ENCODE measurements around the gene CMIP. TPM values are rescaled to one million over a fixed set of nuclear protein-coding genes. Genes with fewer than 3 reads are reported as not detected.

CMIP gene
- polyA plus RNA-seq, 12 donors = 11.8 to 43.9 (median 15.9) TPM; not detected in 1

DNA sequence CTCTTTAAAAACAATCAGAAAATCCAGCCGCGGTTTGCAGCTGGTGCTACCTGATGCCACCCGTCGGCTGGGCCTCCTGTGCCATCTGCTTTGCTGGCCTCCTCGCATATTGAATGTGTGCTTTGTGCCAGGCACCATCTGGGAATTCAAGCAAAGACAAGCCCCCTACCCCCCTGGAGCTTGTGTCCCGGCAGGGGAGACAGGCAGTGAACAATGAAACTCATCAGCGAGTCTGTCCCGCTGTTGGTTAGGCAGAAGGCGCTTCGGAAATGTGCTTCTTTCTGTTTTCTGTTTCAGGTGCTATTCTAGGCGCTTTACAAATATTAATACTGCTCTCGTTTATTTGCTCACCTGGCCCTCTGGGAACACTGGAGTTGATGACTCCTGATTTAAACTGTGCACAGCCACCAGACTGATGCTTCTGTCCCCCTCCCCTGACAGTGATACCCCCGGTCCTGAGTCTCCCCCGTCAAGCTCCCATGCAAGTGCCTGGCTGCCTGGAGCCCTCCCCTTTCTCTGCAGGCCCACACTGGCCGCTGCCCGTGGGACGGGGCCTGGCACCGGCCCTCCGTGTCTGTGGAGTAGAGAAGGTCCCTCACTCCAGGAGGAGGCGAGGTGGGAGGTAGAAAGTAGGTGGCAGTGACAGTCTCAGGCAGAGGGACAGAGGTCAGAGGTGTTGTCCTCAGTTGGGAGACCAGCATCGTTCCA is 208.3 kb downstream of the CMIP start:
- no peak for DNase-seq

DNA sequence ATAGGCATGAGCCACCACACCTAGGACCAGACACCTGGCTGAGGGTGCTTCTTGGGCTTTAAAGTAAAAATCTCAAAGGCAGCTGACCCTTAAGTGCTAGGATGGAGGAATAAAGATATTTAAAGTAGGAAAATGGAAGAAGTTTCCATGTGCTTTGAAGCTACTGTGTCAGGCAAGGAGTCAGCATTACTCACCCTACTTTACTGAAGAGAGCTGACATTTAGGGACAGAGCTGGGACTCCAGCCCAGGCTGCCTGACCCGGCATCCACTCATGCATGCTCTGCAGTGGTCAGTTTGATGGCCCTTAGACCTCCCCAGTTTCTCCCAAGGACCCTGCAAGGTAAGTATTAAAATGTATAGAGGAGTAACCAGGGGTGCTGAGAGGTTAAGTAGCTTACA is 209.7 kb downstream of the CMIP start:
- no peak for DNase-seq

DNA sequence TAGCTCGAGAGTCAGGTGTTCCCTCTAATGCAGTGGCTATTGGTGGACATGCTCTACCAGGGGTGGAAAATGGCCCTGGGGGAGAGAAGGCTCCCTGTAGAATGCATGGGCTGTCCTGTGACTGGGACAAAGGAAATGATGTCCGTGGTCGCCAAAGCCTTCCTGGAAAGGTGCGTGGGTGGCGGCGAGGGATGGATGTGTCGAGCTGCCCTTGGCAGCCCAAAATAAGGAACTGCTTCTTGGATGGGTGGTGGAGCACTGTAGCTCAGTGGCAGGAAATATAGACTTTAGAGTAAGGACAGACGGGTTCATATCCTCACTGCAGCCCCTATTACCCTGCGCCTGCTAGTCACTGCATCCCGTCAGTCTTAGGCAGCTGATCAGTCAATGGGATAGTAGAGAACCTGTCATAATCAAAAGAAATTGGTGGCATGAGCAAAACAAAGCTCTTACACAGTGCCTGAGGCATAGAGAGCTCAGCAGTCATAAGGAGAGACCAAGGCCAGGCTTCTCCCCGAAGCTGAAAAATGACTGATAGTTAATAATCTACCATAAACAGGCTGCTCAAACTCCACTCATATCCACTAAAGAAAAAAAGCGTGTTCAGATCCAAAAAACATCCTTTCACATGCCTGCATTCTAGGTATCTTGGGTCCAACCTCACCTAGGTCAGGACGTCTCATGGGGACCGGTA is 211.0 kb downstream of the CMIP start:
- no peak for DNase-seq

DNA sequence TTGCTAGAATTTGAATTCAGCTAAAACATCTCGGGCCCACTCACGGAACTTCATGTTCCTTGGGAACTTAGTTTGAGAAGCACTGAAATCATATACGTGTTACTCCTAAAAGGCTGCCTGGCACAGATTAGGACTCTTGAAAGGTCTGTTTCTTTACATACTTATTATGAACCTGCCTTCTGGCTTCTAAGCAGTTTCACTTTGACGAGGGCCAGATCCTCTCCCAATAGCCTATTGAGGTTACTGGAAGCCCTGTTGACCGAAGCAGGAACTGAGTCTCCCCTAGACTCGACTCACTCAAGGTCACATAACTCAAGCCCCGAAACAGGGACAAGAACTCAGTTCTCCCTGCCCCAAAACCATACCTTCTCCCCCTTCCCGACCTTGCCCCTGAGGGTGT is 212.6 kb downstream of the CMIP start:
- DNase-seq = no peak

DNA sequence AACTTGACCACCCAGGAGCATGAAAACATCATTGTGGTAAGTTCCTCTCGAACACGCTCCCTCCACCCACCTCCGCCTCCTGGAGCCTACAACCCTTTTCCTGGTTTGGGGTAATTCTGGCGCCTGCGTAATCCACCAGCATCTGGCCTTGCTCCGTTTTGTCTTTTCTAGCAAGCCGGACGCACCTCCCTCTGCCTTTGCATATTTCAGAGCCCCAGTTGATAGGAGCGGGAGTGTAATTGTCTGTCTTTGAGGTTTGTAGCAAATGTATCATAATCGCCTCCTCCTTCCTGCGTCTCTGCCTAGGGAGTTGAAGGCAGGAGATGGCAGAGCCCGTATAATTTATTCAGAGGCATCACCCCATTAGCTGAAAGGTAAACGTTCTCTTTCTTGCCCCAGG is 213.2 kb downstream of the CMIP start:
- no peak for DNase-seq

DNA sequence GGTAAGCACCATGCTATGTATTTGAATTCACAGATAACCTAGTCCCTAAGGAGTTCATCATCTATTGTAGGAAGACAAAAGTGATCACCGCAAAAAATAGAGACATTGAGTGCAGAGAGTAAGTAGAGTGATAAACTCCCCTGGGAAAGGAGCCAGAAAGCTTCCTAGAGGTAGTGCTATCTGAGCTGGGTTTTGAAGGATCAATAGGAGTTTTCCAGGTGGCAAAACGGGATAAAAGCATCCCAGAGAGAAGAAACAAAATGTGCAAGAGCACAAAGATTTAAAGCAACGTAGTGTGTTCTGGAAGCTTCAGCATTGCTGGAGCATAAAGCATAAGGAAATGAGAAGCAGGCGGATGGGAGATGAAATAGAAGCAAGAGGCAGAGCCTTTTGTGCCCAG is 213.8 kb downstream of the CMIP start:
- no peak for DNase-seq

DNA sequence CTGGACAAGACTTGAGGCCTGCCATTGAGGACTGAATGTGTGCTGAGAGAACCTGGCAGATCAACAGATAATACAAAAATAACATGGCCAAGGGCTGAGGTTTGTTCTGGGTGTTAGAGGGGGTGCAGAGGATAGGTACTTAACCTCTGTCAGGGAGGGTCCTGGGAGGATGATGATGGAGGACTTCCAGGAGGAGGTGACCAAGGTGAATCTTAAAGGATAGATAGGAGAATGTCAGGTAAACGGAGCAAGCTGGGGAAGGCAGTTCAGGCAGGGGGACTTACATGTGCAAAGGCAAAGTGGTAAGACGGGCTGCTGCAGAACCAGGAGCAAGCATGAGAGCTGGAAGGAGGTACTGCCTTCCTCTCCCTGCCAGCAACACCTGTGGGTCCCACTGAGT is 214.6 kb downstream of the CMIP start:
- DNase-seq = no peak

DNA sequence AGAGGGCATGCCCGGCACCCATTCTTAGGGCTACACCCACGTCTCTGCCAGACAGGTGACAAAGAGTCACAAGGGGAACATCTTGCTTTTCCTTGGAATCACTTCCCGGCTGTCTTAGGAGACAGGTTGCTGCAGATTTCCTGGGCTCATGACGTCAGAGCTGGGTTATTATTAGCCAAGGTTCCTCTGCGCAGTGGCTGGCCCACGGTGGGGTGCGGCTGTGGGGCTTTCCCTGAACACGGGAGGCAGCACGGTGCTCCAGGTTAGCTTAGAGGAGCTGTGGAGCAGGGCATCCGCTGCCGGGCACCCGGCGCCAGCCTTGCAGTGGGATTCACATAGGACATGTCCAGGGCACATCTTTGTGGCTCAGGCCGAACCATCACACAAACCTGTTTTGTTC is 216.5 kb downstream of the CMIP start:
- no peak for DNase-seq

DNA sequence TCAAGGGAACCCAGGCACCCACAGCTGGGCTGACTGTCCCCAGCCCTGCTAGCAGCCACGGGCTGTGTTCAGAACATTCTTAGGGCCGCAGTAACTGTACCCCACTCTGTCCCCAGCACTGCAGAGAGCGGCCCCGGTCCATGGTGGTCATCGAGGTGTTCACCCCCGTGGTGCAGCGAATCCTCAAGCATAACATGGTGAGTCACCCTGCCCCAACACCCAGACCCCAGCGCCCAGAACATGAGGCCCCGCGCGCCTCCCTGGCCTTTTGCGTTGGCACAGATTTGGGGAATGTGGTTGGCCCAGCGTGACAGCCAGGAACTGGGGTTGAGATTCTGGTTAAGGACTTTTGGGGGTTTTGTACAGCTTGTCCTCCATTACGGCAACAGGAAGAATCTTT is 219.5 kb downstream of the CMIP start:
- no peak for DNase-seq

DNA sequence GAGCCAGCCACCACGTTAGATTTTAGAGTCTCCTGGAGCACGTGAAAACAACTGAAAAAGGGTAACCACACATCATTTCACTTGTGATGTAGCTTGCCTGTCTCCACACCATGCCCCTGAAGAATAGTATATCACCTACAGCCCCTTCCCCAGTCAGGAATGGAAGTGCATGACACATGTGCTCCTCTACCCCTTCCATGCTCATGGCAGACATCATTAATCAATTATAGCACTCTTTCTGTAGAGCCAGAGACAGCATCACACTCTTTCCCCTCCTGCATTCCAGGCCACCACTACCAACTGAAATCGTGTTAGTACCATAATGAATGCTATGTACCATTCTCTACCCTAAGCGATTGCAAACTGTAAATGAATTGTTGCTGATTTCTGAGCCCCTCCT is 221.0 kb downstream of the CMIP start:
- DNase-seq = no peak

DNA sequence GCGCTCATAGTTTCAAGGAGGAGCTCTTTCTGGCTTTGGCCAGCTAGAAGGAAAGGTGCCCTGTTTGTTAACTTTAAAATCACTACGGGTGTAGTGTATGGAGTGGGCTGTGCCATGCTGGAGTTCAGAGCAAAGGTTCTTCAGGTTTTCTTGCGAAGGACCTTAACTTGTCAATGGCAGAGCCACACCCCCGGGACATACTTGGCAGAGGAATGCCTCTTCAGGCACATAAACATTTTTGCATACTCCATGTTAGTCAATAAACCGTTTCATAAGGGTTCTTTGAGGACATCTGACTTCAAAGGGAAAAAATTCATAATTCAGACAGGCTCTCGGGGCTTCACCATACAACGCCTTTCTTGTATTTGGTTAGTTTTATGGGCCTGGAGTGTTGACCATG is 221.5 kb downstream of the CMIP start:
- no peak for DNase-seq

DNA sequence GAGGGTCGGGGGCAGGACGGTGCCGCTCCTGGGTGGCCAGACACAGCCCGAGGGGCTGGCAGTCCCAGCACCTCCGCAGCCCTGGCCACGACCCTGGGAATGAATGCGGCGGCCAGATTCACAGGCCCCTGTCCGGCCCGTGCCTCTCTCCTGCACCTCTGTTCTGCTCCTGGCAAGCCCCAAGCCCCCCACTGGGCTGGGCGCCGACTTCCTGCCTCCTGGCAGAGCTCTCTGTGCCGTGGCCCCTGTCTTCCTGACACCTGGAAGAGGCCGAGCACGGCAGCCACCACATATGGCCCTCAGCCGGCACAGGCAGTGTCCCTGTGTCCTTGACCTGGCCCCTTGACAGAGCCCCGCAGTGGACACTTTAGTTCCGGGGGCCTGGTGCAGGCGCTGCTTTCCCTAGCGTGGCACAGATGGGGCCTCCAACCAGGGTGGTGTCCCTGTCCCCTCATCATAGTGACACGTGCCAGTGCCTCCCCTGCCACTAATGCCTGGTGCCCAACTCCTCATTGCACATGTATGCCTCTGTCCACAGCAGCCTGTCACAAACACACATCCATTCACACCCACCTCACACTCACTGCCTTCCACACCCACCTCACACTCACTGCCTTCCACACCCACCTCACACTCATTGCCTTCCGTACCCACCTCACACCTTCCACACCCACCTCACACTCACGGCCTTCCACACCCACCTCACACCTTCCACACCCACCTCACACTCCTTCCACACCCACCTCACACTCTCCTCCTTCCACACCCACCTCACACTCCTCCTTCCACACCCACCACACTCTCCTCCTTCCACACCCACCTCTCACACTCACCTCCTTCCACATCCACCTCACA is 223.9 kb downstream of the CMIP start:
- no peak for DNase-seq

DNA sequence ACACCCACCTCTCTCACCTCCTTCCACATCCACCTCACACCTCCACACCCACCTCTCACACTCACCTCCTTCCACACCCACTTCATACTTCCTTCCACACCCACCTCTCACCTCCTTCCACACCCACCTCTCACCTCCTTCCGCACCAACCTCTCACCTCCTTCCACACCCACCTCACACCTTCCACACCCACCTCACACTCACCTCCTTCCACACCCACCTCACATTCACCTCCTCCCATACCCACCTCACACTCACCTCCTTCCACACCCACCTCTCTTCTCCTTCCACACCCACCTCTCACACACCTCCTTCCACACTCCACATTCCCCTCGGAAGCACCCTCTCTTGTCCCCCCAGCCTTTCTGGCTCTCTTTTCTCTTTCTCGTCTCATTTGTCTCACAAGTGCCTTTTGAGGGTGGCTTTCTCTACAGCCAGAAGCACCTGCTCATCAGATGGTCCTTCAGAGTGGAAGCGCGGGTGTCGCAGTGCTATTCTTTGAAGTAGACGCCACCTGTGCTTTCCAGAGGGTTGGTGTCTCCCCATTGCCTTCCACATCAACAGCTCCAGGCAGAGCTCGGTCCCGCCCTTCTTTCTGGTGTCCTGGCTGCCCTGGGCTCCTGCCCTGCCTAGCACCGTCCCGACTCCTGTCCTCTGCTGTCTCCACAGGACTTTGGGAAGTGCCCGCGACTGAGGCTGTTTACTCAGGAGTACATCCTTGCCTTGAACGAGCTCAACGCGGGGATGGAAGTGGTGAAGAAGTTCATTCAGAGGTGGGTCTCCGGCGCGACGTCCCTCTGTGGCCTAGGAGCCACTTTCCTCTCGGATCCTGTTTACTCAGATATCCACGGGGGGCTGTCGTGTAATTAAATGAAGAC is 225.1 kb downstream of the CMIP start:
- DNase-seq = no peak

DNA sequence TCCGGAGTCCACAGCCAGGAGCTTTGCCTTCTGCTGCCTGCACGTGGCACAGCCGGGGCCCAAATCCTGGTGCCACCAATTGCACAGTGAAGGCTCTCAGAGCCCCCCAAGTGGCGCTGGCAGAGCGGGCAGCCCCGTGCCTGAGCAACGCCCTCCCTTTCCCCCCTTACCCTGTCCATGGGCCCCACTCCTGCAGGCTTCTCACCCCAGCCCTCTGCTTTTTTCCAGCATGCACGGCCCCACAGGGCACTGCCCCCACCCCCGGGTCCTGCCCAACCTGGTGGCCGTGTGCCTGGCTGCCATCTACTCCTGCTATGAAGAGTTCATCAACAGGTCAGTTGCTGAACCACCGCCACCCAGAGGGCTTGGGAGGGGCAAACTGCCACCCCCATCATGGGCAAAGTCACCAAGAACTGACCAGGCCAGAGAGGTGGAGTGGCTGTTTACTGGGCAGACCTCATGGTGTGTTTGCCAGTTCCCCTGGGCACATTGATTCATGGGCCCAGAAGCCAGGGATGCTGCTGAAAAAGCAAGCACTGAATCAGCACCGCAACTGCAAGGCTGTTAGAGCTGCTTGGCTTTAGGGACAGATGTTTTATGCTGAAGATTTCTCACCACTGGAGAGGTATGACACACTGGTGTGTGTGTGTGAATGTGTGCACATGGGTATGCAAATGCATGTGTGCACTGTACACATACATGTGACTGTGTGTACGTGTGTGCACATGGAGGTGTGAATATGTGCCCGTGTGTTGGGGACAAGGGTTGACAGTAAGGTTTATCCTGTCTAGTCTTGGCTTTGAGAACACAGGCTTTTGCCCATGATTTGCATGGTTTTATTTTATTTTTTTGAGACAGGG is 227.4 kb downstream of the CMIP start:
- DNase-seq = no peak

DNA sequence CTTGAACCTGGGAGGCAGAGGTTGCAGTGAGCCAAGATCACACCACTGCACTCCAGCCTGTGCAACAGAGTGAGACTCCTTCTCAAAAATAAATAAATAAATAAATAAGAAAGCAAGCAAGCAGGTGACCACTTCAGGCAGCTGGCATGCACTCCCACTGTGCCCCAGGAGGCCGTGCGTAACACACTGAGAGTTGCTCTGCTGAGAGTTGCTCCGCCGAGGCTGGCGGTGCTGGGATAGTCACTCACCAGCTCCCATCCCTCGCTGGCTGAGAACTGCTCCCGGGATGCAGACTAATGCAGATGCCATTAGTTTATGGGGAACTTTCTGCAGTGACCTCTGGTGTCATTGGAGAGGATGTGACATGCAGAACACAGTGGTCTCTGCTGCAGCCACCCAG is 228.8 kb downstream of the CMIP start:
- no peak for DNase-seq

DNA sequence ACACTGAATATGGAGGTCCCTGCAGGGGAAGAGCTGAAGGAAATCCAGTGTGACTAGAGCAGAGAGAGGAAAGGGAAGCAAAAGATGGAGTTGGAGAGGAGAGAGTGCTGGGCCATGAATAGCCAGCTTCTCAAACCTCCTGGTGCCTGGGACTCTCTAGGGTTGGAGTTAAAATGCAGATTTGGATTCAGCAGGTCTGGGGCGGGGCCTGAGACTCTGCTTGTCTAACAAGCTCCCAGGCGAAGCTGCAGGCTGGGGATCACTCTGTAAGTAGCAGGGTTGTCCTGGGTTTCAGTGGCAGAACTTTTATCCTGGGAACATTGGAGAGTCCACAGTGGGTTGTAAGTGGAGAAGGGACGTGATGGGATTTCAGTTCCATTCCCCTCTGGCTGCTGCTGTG is 231.1 kb downstream of the CMIP start:
- no peak for DNase-seq

DNA sequence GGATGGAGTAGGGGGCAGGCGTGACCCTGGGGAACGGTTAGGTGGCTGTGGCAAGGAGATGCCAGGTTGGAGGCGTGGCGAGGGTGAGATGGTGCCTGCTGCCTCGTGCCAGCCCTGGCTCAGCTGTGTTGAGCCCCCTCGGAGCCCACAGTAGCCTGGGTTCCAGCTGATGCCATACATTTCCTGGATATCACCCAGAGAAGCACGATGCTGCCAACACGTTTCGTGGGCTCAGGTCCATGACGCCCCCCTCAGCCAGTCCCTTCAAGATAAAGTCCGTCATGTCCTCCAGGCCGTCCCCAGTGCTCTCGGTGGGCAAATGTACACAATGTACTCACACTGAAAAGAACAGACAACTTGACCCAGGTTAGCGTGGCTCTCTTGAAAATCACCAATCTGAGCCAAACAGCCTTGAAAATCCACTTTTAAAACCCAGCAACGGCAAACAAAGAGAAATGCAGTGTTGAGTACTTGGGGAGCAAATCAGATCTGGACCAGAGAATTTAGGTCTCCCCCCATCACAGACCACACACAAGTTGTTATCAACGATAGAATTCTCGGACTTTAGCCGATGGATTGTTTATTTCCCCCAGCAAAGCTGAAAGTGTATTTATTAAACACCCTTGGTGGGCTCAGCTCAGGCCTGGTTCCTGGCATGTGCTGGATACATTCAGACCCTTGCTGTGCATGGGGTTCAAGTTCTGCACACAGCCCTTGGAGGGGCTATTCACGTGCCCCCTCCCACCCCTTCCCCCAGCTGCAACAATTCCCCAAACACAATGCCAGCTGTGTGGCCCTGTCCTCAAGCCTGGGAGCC is 231.7 kb downstream of the CMIP start:
- DNase-seq = no peak

DNA sequence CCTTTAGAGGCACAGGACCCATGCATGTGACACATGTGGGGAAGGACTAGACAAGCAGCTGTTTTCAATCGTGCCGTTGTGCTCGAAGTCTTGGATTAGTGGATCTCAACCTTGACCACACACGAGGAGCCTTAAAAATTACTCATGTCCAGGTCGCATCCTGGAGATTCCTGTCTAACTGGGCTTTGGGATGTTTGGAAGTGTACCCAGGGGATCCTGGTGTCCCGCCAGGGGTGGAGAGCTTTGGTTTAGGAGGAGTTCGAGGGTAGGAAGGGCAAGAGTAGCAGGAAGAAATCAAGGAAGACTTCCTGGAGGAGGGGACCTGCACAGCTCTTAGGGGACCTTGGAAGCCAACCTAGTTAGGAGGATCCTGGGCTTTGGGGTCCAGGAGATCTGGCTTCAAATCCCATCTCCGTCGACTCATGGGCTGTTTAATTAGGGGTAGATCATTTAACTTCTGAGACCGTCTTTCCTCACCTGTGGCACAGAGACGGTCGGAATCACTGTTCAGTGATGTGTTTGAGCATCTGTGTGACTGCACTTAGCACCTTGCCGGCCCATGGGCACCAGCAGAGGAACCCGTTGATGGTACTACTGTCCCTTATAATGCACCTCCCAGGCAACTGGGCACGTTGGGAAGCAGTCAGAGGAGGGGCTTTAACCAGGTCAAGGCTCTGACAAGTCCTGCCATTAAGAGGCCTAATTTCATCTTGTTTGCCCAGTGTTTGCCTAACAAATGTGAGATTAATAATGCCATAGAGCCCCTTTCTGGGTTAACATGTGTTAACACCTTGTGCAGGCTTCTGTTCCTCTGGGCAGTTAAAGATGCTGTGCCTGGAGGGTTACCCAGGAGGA is 232.5 kb downstream of the CMIP start:
- DNase-seq = no peak

All from muscle of arm (tissue), 12 donors.